ENCODE results near the gene STUM. TPM values are rescaled to one million over a fixed set of nuclear protein-coding genes. Genes with fewer than 3 reads are reported as not detected.

The STUM gene
- total and polyA plus RNA-seq, 2 experiments from 2014 or later: 0.07 TPM; not detected in 1

DNA sequence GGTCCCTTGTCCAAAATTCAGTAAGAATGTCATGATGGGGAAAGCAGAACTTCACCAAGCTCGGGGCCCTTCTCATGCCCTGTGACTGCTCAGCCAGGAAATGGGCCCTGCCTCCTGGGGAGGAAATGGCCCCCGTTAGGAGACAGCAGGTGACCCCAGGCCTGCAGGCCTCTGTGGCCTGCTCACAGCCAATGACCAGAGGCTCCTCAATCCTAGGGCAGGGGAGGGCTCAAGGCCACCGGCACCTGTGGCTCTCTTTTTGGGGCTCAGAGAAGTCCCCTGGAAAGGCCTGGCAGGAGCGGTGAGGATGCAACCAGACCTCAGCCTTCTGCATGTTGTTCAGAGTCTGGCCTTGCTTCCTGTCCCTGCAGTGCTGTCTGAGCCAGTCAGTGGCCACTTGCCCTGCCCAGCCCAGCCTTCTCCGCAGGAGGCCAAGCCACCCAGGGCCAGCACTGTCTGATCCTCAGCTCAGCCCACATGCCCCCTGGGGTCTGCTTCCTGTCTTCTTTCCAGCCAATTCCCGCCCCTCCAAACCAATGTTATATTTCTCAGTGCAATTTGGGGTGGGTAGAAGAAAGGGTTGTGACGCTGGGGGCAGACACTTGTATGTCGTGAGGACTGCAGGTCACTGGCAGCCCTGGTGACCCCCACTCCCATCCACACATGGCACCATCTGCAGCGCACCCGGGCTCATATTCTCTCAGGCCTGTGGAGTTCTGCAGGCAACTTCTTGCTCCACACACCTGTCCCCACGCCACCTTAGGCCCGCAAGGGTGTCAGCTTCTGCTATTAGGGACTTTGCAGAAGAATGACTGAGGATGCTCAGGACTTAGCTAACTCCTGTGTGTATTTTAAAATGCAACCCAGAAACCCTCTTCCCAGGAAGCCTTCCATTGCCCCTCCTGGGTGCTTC, 106.9 kb downstream of the STUM start:
- DNase-seq (ENCODE audit: low spot score): no peak
- no peaks in the 10 kb centered on the region for H4K20me1 ChIP-seq (ENCODE audit: insufficient read depth, poor library complexity, severe bottlenecking)
- no peak overlapping the region for H3K27ac ChIP-seq
- no peaks in the 10 kb centered on the region for H3K9me2 ChIP-seq (replicated peaks; ENCODE audit: insufficient read depth)
- TF ChIP-seq EZH2phosphoT487 (IDR thresholded peaks at IDR 0.05; ENCODE audit: low read depth, severe bottlenecking, unreplicated experiment) (no peak), EZH2 (IDR thresholded peaks at IDR 0.05; ENCODE audit: borderline replicate concordance) (no peak)
- TF ChIP-seq, protein P1, sequence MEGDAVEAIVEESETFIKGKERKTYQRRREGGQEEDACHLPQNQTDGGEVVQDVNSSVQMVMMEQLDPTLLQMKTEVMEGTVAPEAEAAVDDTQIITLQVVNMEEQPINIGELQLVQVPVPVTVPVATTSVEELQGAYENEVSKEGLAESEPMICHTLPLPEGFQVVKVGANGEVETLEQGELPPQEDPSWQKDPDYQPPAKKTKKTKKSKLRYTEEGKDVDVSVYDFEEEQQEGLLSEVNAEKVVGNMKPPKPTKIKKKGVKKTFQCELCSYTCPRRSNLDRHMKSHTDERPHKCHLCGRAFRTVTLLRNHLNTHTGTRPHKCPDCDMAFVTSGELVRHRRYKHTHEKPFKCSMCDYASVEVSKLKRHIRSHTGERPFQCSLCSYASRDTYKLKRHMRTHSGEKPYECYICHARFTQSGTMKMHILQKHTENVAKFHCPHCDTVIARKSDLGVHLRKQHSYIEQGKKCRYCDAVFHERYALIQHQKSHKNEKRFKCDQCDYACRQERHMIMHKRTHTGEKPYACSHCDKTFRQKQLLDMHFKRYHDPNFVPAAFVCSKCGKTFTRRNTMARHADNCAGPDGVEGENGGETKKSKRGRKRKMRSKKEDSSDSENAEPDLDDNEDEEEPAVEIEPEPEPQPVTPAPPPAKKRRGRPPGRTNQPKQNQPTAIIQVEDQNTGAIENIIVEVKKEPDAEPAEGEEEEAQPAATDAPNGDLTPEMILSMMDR (IDR thresholded peaks at IDR 0.05; ENCODE audit: poor library complexity): no peak
- WGBS (ENCODE audit: low lambda C conversion rate, missing lambda C conversion rate): 92% methylated on average over 12 of the region's 12 CpGs
- no peak overlapping the region for H3K4me3 ChIP-seq
- peaks cover 15% of the 10 kb centered on the region for H3K4me1 ChIP-seq (ENCODE audit: insufficient read depth)
- no peaks in the 10 kb centered on the region for H3K79me2 ChIP-seq
- no peak overlapping the region for H3K4me2 ChIP-seq
- no peaks in the 10 kb centered on the region for H3K36me3 ChIP-seq (replicated peaks; ENCODE audit: insufficient read depth, low read depth)
- no peaks in the 10 kb centered on the region for H3K27me3 ChIP-seq
- H2AFZ ChIP-seq: no peak overlapping the region
- no peaks in the 10 kb centered on the region for H3K9me3 ChIP-seq (ENCODE audit: low read depth)

DNA sequence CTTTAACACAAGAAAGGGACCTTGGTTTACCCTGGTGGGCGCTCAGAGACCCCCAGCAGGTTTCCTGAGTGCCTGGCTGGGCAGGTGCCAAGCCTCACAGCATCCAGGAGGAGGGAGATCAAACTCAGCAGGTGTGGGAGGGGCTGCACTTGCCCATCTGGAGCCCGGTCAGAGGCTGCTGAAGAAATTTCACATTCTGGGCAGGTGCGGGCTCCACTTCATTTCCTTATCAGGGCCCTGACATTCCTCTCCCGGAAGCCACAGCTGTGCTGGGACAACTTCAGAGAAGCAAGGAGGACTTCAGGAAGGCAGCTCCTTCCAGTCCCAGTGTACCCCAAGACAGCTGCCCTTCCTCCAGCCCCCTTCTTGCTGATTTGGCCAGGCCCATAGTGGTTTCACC, 107.6 kb downstream of the STUM start:
- no peaks in the 10 kb centered on the region for H3K36me3 ChIP-seq (replicated peaks; ENCODE audit: insufficient read depth, low read depth)
- DNase-seq (ENCODE audit: low spot score): no peak
- no peaks in the 10 kb centered on the region for H4K20me1 ChIP-seq (ENCODE audit: insufficient read depth, poor library complexity, severe bottlenecking)
- H3K27me3 ChIP-seq: no peaks in the 10 kb centered on the region
- no peak overlapping the region for H3K4me3 ChIP-seq
- H3K79me2 ChIP-seq: no peaks in the 10 kb centered on the region
- WGBS (ENCODE audit: low lambda C conversion rate, missing lambda C conversion rate): 74% methylated on average over 4 of the region's 4 CpGs
- no peak overlapping the region for H3K4me2 ChIP-seq
- H3K9me2 ChIP-seq (replicated peaks; ENCODE audit: insufficient read depth): no peaks in the 10 kb centered on the region
- H3K9me3 ChIP-seq (ENCODE audit: low read depth): no peaks in the 10 kb centered on the region
- H2AFZ ChIP-seq: no peak overlapping the region
- peaks cover 15% of the 10 kb centered on the region for H3K4me1 ChIP-seq (ENCODE audit: insufficient read depth)
- TF ChIP-seq EZH2phosphoT487 (IDR thresholded peaks at IDR 0.05; ENCODE audit: low read depth, severe bottlenecking, unreplicated experiment): no peak
- no peak for TF ChIP-seq EZH2 (IDR thresholded peaks at IDR 0.05; ENCODE audit: borderline replicate concordance)
- TF ChIP-seq, protein P1 (IDR thresholded peaks at IDR 0.05; ENCODE audit: poor library complexity): no peak
- peak overlapping the region; percentile 19 for H3K27ac ChIP-seq

DNA sequence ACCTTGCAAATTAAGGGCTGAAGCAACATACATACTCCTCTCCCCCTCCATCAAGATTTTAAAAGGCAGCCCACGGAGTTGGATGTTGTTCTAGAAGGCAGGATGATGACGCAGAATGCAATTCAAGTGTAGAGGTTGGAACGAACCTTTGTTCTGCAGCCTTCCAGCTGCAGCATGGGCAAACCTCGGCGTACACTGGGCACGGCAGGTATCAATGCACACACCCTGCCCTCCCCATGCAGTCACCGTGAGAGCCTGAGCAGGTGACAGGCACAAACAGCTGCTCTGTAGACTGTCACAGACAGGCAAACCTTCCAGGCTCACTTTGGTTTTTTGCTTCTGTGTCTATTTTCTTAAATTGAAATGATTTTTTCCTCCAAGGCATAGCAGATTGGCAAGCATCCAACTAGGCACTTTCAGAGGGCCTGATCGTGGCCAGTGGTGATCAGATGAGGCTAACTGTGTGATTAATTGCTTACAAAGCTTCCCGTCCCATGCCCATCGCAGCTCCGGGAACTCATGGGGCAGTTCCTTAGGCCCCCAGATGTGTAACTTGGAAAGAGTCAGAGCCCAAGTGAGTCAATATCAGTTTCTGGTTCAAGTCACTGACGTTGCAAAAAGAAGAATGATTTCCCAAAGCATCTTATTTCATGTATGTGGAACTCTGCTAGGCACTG, 108.2 kb downstream of the STUM start:
- WGBS (ENCODE audit: low lambda C conversion rate, missing lambda C conversion rate): 48% methylated on average over 12 of the region's 12 CpGs
- H3K79me2 ChIP-seq: peaks cover 3% of the 10 kb centered on the region
- H3K9me3 ChIP-seq (ENCODE audit: low read depth): no peaks in the 10 kb centered on the region
- H2AFZ ChIP-seq: no peak overlapping the region
- peaks cover 18% of the 10 kb centered on the region for H3K4me1 ChIP-seq (ENCODE audit: insufficient read depth)
- H4K20me1 ChIP-seq (ENCODE audit: insufficient read depth, poor library complexity, severe bottlenecking): no peaks in the 10 kb centered on the region
- H3K27me3 ChIP-seq: no peaks in the 10 kb centered on the region
- H3K27ac ChIP-seq: peak overlapping the region; percentile 19
- H3K9me2 ChIP-seq (replicated peaks; ENCODE audit: insufficient read depth): no peaks in the 10 kb centered on the region
- no peaks in the 10 kb centered on the region for H3K36me3 ChIP-seq (replicated peaks; ENCODE audit: insufficient read depth, low read depth)
- TF ChIP-seq EZH2phosphoT487 (IDR thresholded peaks at IDR 0.05; ENCODE audit: low read depth, severe bottlenecking, unreplicated experiment): no peak
- no peak for TF ChIP-seq EZH2 (IDR thresholded peaks at IDR 0.05; ENCODE audit: borderline replicate concordance)
- TF ChIP-seq, protein P1 (IDR thresholded peaks at IDR 0.05; ENCODE audit: poor library complexity): no peak
- no peak overlapping the region for H3K4me2 ChIP-seq
- H3K4me3 ChIP-seq: no peak overlapping the region
- DNase-seq (ENCODE audit: low spot score): no peak
